PFSK-1 (cell line): ENCODE results near the gene PID1.

Experiments used
- FOXP2 ChIP-seq: optimal IDR thresholded peaks from 2 replicates; pipeline ENCODE3; 2011; ENCODE audit warnings: borderline replicate concordance, control low read depth, inconsistent platforms; ENCODE audit not compliant: insufficient read depth; ENCODE audit errors: extremely low read length, extremely low read depth
- POLR2AphosphoS5 ChIP-seq: IDR thresholded peaks from 2 replicates; pipeline ENCODE4 v1.6.1; 2012; ENCODE audit warnings: low read depth, mild to moderate bottlenecking, control low read depth, low read length, moderate library complexity
- SIN3A ChIP-seq: IDR thresholded peaks from 2 replicates; pipeline ENCODE4 v1.6.1; 2012; ENCODE audit warnings: mild to moderate bottlenecking, low read length, moderate library complexity, borderline replicate concordance; ENCODE audit not compliant: insufficient read depth
- TAF1 ChIP-seq: IDR thresholded peaks from 2 replicates; pipeline ENCODE4 v1.6.1; 2012; ENCODE audit warnings: low read length, control low read depth, borderline replicate concordance; ENCODE audit not compliant: insufficient read depth
- TF ChIP-seq, protein P1 (sequence below), 2 experiments: IDR thresholded peaks; 2 replicates each; pipeline versions ENCODE4 v1.6.1 to v1.8.0; 2011 to 2012; ENCODE audit warnings: low read depth in 2 of 2, low read length in 2 of 2, control low read depth in 1 of 2, inconsistent platforms in 1 of 2, mild to moderate bottlenecking in 1 of 2, moderate library complexity in 1 of 2; ENCODE audit not compliant: insufficient read depth in 1 of 2

PID1 gene

DNA sequence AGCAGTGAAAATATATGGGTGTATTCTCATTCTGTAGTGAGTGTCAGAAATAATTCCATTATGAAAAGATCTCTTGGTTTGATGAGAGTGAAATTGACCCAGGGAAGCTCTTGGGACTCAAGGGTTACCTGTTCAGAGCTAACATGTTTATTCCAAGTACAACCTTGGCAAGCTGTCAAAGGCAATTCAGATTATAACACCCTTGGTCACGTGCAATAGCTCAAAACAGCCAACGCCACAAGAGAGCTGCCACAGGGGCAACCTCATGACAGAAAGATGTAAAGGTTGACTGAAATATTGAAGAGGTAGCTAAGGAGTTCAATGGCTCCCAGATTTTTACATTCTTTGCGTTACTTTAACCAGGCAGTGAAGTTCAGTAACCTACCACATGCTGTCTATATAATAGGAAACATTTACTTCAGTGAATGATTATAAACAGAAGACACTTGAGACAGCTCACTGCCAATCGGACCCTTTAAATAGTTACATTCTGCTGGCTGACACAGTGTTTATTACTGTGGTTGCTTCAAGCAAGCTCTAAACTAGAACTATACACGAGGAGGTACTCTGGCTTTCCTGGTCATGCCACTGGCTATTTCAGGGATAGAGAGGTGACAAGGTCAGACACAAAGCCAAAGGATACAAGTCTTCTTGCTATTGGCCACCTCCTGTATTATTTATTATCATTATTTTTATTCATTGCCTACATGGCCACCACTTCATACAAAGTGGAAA lies 187.3 kb downstream of the PID1 start:
- TF ChIP-seq, protein P1, sequence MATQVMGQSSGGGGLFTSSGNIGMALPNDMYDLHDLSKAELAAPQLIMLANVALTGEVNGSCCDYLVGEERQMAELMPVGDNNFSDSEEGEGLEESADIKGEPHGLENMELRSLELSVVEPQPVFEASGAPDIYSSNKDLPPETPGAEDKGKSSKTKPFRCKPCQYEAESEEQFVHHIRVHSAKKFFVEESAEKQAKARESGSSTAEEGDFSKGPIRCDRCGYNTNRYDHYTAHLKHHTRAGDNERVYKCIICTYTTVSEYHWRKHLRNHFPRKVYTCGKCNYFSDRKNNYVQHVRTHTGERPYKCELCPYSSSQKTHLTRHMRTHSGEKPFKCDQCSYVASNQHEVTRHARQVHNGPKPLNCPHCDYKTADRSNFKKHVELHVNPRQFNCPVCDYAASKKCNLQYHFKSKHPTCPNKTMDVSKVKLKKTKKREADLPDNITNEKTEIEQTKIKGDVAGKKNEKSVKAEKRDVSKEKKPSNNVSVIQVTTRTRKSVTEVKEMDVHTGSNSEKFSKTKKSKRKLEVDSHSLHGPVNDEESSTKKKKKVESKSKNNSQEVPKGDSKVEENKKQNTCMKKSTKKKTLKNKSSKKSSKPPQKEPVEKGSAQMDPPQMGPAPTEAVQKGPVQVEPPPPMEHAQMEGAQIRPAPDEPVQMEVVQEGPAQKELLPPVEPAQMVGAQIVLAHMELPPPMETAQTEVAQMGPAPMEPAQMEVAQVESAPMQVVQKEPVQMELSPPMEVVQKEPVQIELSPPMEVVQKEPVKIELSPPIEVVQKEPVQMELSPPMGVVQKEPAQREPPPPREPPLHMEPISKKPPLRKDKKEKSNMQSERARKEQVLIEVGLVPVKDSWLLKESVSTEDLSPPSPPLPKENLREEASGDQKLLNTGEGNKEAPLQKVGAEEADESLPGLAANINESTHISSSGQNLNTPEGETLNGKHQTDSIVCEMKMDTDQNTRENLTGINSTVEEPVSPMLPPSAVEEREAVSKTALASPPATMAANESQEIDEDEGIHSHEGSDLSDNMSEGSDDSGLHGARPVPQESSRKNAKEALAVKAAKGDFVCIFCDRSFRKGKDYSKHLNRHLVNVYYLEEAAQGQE (IDR thresholded peaks at IDR 0.05; ENCODE audit: insufficient read depth in 1 of 2, low read depth in 2 of 2, low read length in 2 of 2), result no peak
- TF ChIP-seq POLR2AphosphoS5, result no peak

DNA sequence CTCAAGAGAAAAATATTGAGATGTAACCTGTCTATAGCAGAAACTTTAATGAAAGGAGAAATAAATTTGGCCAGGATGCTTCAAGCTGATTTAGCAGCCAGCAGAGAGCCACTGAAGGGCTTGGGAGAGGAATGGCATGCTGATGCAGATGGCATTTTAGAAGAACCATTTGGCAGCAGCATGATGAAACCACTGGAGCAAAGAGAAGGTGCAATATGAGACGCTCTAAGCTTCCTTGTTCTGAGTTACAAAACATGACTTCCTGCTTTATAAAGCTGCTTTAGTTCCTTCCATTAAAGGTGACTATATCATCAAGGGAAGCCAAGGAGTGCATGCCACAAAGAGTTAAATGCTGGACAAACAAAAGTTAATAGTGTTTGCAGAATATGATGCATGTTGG lies 189.7 kb downstream of the PID1 start:
- TF ChIP-seq SIN3A, result no peak
- TF ChIP-seq POLR2AphosphoS5, result no peak
- no peak for TF ChIP-seq TAF1
- TF ChIP-seq, protein P1 (IDR thresholded peaks at IDR 0.05; ENCODE audit: insufficient read depth in 1 of 2, low read depth in 2 of 2, low read length in 2 of 2), result no peak
- TF ChIP-seq FOXP2, result no peak

DNA sequence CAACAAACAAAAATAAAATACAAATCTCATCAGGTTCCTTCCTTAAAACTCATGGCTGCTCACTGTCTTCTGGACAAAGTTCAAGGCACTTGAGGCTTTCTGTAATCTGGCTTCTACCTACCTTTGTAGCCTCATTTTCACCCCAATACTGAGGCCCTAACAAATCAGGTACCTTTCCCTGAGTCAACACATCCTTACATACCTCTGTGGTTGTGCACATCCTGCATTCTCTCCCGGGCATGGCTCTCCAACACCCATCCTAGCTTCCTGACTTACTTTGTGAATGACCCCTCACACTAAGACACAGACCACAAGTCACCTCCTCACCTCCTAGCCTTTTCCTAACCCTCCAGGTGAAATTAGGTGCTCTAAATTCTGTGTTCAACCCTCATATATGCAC lies 190.9 kb downstream of the PID1 start:
- TF ChIP-seq SIN3A (no peak), TAF1 (no peak), POLR2AphosphoS5 (no peak), FOXP2 (no peak)
- TF ChIP-seq, protein P1 (IDR thresholded peaks at IDR 0.05; ENCODE audit: insufficient read depth in 1 of 2, low read depth in 2 of 2, low read length in 2 of 2), result no peak

DNA sequence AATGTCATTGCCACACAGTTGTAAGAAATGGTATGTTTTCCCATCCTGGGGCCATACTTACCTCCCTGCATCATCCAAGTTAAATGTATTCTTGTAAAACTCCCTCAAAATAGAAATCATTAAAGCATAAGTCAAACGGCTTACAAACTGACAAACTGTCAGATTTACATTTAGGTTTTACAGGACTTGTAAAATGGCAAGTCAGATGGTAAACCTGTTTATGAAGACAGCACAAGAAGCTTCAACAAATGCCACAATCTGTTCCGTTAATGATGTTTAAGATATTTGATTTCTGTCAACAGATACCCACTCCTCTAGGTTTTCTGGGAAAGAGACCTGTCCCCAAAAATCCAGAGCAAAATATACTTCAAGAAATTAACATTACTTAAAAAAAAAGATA lies 197.2 kb downstream of the PID1 start:
- TF ChIP-seq SIN3A, result no peak
- TF ChIP-seq FOXP2, result no peak
- no peak for TF ChIP-seq TAF1
- TF ChIP-seq, protein P1 (IDR thresholded peaks at IDR 0.05; ENCODE audit: insufficient read depth in 1 of 2, low read depth in 2 of 2, low read length in 2 of 2), result no peak

DNA sequence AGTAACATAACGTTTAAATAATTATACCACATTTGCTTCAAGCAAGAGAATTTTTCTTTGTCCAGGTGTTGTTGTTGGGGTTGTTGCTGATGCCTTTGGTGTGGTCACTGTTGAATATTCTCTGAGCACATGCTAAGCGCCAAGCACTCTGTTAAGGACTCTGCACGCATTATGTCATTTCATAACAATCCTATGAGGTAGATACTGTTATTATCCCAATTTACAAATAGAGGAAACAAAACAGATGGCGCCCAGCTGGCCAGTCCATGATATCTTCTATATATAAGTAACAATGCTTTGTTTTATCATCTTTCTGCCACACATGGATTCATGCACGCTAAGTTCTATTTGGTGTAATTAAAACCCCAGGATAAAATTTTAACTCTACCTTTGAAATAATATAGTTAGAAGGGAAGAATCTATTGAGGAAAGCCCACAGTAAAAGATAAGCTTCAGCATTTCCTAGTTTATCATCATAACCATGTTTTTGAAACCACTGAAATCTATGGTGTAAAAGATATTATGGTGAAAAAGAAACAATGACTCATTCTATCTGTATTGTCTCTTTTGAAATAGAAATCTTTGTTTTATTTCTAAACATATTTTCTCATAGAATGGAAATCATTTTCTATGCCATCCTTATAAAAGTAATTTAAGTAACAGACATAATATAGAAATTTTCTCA lies 199.7 kb downstream of the PID1 start:
- TF ChIP-seq FOXP2 (no peak), TAF1 (no peak), POLR2AphosphoS5 (no peak), SIN3A (no peak)
- TF ChIP-seq, protein P1 (IDR thresholded peaks at IDR 0.05; ENCODE audit: insufficient read depth in 1 of 2, low read depth in 2 of 2, low read length in 2 of 2), result no peak
